Activated CD4-positive, alpha-beta T cell treated with anti-CD3 and anti-CD28 coated beads, Interleukin-10, Interleukin-2, amounts not matched to agents 100 ng/mL and 50 ng/mL, durations not matched to agents 16 hours and 8 hours (primary cell): ENCODE data around the gene SPRR2A.
A peak's percentile ranks its signal among the peaks of the same experiment; 100 is the strongest.
"Not testable (repeated sequence)": the region's sequence is repeated elsewhere in the genome, so short reads cannot be mapped to it uniquely, and the experiment has no call there.

Source experiments
- DNase-seq: peaks from one replicate; pipeline ENCODE4 v3.0.0-alpha.2; 2020

Gene SPRR2A

DNA sequence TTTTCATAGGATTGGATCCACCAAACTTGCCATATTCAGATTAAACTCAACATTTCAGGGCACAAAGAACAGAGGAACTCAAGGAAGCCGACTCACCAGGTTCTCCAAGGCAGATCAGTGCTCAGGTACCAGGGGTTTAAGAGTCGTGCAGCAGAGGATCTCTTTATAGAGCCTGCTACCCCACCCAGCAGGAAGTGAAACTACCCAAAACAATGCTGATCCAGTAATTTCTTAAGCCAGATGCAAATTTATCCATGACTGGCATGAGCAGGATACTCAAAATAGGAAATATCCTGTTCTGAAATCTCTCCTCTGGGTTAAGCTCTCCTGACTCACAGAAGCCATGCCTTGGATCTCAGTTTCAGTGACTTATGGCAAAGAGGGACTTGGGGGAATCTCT, at the start of gene SPRR2A:
TSS of gene SPRR2A (minus strand) at position 138 of the 400 bp plus-strand sequence. CDS start 777 bp downstream, outside the sequence.
- DNase-seq = no peak

DNA sequence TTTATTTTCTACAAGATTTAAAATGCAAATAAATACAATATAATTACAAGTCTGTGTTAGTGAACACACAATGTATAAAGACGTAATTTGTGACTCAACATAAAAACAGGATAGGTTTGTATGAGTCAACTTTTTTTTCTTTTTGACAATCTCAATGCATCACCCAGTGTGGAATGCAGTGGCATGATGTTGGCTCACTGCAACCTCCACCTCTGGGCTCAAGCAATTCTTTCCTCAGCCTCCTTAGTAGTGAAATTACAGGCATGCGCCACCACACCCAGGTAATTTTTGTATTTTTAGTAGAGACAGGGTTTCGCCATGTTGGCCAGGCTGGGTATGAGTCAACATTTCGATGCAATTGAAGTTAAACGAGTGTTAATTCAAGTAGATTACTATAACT, 42.9 kb upstream of the SPRR2A start:
- DNase-seq = peak; percentile 25

DNA sequence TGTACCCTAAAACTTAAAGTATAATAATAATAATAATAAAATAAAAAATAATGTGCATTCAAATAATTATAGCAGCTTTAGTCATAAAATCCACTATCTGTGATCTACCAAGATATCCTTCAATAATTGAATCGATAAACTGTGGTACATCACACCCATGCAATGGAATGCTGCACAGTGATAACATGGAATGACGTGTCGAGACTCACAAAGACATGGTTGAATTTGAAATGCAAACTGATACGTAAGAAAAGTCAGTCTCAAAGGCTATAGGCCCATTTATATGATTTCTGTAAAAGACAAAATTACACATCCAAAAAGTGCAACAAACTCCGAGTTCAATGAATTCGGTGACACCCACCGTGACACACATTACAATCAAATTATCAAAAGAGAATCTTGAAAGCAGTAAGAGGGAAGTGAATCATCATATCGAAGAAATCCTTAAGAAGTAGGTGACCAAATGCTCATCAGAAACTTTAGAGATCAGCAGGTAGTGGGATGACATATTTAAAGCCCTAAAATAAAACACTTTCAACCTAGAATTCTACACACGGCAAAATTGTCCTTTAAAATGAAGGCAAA, 42.2 kb upstream of the SPRR2A start:
- DNase-seq = no peak

DNA sequence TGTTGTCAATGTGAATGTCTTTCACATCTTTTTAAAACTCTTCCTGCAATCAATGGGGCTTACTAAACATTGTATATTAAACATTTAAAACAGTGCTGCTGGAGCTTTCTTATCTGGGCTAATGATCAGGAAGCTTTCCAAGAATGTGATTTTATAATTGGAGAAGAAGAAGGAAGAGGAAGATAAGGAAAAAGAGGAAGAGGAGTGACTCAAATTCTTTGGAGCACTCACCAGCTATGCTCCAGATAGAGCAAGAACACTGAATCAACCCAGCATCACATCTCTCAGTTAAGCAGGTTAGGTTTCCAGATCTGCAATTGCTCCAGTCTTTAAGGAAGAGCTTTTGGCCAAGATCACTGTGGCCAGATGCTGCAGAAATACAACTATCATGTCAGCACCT, 38.5 kb upstream of the SPRR2A start:
- no peak for DNase-seq

DNA sequence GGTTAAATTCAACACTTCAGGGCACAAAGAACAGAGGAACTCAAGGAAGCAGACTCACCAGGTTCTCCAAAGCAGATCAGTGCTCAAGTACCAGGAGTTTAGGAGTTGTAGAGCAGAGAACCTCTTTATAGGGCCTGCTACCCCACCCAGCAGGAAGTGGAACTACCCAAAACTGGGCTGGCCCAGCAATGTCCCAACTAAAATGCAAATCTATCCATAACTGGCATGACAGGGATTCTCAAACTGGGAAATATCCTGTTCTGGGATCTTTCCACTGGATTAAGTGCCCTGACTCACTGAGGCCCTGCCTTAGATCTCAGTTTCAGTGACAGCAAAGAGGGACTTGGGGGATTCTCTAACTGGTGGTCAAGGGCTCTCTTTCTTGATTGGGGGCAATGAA, 37.1 kb upstream of the SPRR2A start, which contains the start of gene SPRR2E:
TSS of gene SPRR2E (minus strand) at position 101 of the 400 bp plus-strand sequence. CDS start 775 bp downstream, outside the sequence.
- no peak for DNase-seq

DNA sequence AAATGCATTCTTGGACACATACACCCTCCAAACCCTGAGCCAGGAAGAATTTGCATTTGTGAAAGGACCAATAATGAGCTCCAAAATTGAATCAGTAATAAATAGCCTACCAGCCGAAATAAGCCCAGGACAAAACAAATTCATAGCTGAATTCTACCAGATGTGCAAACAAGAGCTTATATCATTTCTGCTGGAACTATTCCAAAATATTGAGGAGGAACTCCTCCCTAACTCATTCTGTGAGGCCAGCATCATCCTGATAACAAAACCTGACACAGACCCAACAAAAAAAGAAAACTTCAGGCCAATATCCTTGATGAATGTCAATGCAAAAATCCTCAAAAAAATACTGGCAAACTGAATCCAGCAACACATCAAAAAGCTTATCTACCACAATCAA, 30.3 kb upstream of the SPRR2A start:
- DNase-seq = no peak

DNA sequence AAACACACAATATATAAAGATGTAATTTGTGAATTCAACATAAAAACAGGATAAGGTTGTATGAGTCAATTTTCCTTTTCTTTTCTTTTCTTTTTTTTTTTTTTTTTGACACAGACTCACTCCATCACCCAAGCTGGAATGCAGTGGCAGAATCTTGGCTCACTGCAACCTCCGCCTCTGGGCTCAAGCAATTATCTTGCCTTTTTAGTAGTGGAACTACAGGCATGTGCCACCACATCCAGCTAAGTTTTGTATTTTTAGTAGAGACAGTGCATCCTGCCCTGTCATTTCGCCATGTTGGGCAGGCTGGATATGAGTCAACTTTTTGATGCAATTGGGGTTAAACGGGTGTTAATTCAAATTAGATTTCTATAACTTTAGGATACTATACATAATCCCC, 24.4 kb upstream of the SPRR2A start:
- DNase-seq = no peak

DNA sequence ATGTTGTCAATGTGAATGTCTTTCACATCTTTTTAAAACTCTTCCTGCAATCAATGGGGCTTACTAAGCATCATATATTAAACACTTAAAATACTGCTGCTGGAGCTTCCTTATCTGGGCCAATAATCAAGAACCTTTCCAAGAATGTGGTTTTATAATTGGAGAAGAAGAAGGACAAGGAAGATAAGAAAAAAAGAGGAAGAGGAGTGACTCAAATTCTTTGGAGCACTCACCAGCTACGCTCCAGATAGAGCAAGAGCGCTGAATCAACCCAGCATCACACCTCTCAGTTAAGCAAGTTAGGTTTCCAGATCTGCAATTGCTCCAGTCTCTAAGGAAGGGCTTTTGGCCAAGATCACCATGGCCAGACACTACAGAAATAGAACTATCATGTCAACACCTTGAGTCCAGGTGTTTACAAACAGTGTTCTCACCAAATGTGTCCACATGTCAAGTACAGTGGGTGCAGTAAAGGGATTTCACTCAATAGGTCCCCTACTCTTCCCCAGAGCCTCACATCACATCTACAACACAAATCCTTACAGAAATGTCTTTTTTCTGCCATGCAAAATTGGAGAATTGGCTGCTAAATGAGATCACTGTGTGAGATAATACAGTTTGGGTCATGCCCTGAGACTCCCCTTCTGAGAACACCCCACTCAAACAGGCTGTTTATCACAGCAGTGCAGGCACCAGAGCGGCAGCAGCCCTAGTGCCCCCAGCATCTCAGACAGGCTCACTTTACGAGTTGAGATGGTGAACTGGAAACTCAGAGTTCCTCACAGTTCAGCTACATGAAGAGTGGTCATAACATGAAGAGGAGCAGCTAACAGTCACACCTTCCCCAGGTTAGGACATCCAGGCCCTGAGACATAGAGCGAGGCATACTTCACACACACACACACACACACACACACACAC, 15.8 kb upstream of the SPRR2A start:
- no peak for DNase-seq

DNA sequence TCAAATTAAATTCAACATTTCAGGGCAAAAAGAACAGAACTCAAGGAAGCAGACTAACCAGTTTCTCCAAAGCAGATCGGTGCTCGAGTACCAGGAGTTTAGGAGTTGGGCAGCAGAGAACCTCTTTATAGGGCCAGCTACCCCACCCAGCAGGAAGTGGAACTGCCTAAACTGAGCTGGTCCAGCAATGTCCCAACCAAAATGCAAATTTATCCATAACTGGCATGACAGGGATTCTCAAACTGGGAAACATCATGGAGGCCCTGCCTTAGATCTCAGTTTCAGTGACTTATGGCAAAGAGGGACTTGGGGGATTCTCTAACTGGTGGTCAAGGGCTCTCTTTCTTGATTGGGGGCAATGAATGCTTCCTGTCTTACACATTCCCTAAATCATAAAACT, 14.2 kb upstream of the SPRR2A start, which contains the start of gene SPRR2B:
TSS of gene SPRR2B (minus strand) at position 101 of the 400 bp plus-strand sequence. CDS start 772 bp downstream, outside the sequence.
- DNase-seq = no peak

DNA sequence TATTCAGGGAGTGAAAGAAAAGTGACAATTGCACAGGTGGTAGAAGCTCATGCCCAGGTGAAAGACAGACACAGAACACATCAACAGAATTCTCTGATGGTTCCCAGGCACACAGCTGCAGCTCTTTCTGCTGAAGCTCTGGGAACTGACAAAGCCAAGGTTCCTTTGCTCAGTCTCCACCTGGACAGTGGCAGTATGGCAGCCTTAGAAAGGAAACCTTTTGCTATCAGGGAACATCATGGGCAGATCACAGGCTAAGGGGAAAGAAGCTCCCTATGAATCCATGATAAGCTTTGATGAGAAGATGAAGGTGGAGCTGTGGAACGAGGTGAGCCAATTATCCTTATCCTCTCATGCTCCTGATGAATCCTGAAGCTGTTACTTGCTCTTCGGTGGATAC, 12.9 kb upstream of the SPRR2A start:
- no peak for DNase-seq

DNA sequence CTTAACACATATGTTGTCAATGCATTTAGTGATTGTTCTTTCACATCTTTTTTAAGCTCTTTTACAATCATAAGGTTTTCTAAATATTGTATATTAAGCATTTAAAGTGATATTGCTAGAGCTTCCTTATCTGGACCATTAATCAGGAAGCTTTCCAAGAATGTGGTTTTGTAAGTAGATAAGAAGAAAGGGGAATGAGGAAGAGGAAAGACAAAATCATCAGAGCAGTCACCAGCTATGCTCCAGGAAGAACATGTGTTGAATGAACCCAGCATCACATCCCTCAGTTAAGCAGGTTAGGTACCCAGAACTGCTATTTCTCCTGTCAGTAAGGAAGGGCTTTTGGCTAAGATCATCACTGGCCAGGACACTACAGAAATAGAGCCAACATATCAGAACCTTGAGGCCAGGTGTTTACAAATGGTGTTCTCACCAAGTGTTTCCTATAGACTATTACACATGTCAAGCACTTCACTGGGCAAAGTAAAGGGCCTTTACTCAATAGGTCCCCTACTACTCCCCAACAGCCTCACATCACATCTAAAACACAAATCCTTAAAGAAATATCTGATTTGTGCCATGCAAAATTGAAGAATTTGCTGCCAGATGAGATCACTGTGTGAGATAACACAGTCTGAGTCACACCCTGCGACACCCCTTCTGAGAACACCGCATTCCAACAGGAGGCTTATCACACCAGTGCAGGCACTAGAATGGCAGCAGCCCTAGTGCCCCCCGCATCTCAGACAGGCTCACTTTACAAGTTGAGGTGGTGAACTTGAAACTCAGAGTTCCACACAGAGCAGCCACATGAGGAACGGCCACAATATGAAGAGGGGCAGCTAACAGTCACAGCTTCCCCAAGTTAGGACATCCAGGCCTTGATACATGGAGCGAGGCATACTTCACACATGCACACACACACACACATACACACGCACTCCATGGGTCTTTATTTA, 1.8 kb upstream of the SPRR2A start:
- DNase-seq = no peak

DNA sequence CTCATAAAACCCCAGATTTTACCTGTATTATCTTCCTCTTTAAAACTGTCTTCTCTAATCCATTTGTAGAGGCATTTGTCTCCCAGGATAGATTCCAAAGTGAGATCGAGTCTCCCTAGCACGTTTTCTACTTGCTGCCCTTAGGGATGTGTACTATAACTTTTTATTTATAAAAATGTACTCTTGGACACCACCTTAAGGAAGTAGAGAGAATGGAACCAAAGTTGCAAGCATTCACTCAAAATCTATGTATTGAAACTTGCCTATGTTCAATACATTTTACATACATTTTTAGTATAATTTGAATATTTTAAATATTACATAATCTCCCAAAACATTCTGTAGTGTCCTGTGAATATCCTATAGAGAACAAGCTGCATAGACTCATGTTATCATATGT, 842 bp upstream of the SPRR2A start:
- DNase-seq = no peak

DNA sequence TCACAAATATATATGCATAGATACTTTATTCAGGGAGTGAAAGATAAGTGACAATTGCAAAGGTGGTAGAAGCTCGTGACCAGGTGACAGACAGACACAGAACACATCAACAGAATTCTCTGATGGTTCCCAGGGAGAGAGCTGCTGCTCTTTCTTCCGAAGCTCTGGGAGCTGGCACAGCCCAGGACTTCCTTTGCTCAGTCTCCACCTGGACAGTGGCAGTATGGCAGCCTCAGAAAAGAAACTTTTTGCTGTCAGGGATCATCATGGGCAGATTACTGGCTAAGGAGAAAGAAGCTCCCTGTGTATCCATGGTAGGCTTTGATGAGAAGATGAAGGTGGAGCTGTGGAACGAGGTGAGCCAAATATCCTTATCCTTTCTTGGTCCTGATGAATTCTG, 1.2 kb downstream of the SPRR2A start:
- DNase-seq = not testable (repeated sequence)

DNA sequence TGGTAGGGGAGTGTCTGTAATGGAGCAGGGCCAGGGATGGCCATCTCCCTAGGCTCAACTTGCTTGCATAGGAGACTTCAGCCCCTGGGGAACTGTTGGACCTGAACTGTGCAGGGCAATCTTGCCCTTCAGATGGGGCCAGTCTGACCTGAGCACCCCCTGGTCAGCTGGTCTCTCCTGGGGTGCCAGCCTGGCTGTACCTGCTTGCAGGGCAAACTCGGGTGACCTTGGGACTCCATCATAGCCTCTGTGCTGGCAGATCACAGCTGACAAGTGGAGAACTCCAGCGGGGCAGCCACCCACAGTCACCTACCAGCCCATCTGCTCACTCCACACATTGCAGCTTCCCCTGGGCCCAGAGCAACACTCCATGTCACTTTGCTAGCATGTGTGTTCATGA, 8.1 kb downstream of the SPRR2A start:
- no peak for DNase-seq

DNA sequence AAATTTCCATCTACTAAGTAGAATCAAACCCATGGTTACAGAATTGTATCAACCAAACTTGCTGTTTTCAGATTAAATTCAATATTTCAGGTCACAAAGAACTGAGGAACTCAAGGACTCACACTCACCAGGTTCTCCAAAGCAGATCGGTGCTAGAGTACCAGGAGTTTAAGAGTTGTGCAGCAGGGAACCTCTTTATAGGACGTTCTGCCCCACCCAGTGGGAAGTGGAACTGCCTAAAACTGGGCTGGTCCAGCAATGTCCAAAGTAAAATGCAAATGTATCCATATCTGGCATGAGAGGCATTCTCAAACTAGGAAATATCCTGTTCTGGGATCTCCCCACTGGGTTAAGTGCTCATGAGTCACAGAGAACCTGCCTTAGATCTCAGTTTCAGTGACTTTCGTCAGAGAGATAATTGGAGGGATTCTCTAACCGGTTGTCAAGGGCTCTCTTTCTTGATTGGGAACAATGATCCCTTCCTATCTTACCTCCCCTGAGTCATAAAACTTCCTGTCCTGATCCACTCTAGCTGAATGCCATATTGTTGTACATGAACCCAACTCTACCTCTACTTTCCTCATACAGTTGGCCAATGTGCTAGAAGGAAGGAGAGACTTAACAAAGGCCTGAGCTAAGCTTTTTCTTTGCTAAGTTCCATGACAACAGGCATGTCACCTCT, 16.2 kb downstream of the SPRR2A start, which contains the start of gene SPRR2D:
TSS of gene SPRR2D (minus strand) at position 171 of the 682 bp plus-strand sequence. CDS start 774 bp downstream, outside the sequence.
- DNase-seq = no peak

DNA sequence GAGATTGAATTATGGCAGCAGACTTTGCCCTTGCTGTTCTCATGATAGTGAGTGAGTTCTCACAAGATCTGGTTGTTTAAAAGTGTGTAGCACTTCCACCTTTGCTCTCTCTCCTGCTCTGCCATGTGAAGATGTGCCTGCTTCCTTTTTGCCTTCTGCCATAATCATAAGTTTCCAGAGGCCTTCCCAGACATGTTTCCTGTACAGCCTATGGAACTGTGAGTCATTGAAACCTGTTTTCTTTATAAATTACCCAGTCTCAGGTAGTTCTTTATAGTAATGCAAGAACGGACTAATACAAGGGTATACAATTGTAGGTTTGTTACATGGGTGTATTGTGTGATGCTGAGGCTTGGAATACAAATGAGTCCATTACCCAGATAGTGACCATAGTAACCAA, 22.1 kb downstream of the SPRR2A start:
- no peak for DNase-seq

DNA sequence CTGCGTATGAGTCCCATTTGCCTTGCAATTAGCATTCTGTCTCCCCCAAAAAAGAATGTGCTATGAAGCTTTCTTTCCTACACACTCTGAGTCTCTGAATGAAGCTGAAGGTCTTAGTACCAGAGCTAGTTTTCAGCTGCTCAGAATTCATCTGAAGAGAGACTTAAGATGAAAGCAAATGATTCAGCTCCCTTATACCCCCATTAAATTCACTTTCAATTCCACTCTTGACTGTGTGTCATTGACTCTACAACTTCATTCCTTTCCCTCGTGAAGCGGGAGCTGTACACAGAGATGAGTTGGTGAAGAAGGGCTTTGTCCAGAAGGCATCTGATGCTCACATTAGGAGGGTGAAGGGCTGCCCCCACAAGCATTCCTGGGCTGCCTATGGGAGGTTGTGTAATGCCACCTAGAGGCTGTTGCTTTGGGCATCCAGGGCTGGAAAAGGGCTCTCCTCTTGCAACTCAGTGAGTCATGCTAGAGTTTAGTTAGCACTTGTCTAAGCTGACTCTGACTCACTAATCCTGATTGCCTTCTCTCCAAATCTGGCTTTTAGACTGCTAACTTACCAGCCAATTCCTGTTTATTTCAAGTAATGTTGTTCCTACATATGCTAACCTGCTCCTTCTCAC, 24.5 kb downstream of the SPRR2A start:
- DNase-seq = peak; percentile 14

DNA sequence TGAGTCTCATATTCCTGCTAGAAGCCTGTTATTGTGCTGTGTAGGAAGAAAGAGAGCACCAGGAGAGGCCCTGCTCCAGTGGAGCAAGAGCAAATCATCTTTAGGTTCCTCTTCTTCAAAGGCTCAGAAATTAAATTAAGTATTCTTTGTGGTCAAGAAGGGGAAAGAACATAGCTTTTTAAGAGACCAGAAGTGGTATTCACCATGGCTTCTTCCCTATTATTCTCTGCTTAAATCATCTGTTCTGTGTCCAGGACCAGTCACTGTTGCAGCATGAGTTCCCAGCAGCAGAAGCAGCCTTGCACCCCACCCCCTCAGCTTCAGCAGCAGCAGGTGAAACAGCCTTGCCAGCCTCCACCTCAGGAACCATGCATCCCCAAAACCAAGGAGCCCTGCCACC, 25.2 kb downstream of the SPRR2A start:
- no peak for DNase-seq

DNA sequence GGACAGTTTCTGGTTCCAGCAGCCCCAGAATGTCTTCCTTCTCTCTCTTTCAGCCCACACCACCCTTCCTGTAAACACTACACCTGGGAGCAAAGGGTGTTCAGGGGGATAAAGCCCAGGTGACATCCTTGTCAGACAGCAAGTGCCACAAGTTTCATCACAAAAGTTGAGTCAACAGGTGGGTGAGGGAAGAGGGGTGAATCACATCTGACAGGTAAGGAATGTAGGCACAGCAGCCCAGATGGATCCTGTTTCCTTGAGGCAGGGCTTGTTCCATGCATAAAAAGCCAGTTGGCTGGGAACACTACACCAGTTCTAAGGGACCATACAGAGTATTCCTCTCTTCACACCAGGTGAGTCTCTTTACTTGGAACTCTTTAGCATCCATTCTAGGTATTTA, 26.4 kb downstream of the SPRR2A start, which contains the start of gene SPRR1B:
TSS of gene SPRR1B (plus strand) at position 309 of the 400 bp plus-strand sequence. CDS start 1,143 bp downstream, outside the sequence.
- DNase-seq = no peak

DNA sequence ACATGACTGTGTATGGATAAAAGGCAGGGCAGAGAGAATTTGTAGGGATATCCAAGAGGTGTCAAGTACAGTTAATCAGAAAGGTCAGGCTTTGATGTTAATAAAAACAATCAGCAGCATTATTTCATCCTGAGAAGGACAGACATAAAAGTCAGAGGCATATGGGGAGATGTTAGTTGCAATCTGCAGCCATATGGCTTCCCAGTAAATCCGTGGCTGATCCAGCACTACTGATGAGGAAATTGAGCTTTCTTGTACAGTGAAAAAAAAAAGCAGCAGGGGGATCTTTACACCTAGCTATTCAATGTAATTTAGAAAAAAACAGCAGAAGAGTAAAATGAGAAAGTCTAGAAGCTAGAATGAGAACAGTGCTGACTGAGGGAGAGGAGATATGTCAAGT, 28.5 kb downstream of the SPRR2A start:
- no peak for DNase-seq

DNA sequence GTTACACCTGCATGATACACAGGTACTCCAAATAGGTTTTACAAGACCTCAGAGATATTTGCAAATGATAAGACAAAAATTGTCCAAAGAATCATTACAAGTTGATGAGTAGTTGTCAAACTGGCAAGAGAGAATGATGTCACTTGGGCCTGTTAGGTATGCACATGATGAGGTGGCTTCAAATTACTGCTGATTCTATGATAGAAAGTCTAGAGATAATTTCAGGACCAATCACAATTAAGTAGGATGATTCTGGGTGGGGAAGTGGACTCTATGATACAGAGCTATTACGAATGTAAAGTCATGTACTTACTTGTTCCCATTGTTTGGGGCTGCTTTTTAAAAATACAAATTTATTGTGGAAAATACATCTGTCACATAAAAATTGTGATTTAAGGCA, 31.5 kb downstream of the SPRR2A start:
- DNase-seq = no peak

DNA sequence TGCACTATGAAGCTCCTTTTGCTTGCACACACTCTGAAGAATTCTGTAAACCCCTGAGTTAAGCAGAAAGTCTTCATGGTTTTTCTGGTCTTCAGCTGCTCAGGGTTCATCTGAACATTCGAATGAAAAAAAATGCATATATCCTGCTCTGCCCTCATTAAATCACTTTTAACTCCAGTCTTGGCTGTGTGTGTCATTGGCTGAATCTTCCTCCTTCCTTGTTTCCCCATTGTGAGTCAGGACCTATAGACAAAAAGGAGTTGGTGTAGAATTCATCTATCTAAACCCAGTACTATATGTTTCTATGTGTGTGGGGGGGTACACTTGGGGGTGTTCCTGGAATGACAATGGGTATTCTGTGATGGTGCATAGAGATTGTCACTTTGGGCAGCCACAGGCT, 32.9 kb downstream of the SPRR2A start:
- DNase-seq = no peak
